OCI-LY3 (cell line): Measurements from ENCODE around the gene E2F3.

Experiments
- CTCF ChIP-seq: fragments of 200-600, 300-600 bp; sonication (generic); IDR thresholded peaks from 2 replicates; pipeline ENCODE4 v1.5.1; 2014; ENCODE audit warnings: antibody characterized with exemption, low read length, low read depth
- EZH2phosphoT487 ChIP-seq: fragments of 200-600 bp; shearing (Covaris generic); IDR thresholded peaks from 2 replicates; pipeline ENCODE4 v1.6.1; 2018; ENCODE audit warnings: antibody characterized with exemption, mixed run types, low read depth

DNA sequence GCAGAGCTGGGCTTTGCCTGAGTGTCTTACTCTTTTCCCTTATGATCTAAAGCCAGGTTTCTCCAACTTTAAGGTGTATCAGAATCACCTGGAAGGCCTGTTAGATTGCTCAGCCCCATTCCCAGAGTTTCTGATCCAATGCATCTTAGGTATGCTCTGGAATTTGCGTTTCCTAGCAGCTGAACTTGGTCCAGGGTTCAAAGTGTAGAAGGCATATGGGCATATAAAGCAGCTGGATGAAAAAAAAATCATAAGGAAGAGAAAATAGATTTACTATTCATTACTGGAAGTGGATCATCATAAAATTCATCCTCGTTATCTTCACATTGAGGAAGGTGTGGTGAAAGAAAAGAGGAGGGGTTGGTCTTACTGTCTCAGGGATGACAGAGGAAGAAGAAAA, 75.8 kb downstream of the E2F3 start:
- TF ChIP-seq CTCF (no peak), EZH2phosphoT487 (no peak)
